ENCODE results near the gene C10orf71. TPM values are rescaled to one million over a fixed set of nuclear protein-coding genes. Genes with fewer than 3 reads are reported as not detected.

C10orf71 gene
- total RNA-seq, 1 donor from 2014 or later = not detected

DNA sequence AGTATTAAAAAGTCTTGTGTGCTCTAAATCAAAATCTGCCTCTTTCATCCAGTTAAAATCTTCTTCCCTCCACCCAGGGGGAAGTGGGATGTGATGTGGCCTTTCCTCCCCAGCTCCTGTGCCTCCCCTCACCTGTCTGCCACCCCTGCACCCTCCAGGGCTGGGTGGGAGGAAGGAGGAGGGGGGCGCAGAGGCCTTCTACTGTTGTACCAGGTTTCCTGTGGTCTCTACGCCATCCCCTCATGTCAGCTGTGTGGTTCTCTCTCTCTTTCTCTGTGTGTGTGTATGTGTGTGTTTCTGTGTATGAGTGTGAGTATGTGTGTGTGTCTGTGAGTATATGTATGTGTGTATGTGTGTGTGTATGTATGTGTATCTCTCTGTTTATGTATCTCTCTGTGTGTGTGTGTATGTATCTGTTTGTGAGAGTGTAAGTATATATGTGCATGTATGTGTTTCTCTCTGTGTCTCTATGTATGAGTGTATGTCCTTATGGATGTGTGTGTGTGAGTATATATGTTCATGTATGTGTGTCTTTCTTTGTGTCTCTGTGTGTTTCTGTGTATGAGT, 45.5 kb upstream of the C10orf71 start:
- Histone ChIP-seq H3K4me2 (ENCODE audit: low read length) (no peak overlapping the region), H3K4me3 (ENCODE audit: insufficient read depth, low read depth, low read length) (no peak overlapping the region), H3K9me3 (ENCODE audit: insufficient read depth, low read depth, low read length) (no peaks in the 10 kb centered on the region), H2AFZ (ENCODE audit: low read depth, low read length) (no peak overlapping the region), H3K4me1 (ENCODE audit: insufficient read depth, low read length) (no peaks in the 10 kb centered on the region), H3K79me2 (ENCODE audit: insufficient read depth, low read length) (no peaks in the 10 kb centered on the region), H3K27me3 (ENCODE audit: insufficient read depth, low read length) (no peaks in the 10 kb centered on the region), H3K36me3 (ENCODE audit: insufficient read depth, low read length) (no peaks in the 10 kb centered on the region), H3K9ac (ENCODE audit: low read length) (no peak overlapping the region), H3K27ac (ENCODE audit: low read depth, low read length) (no peak overlapping the region), H4K20me1 (ENCODE audit: insufficient read depth, low read length) (no peaks in the 10 kb centered on the region)
- H3K36me3 Mint-ChIP-seq (ENCODE audit: low read depth, unreplicated experiment) = no peaks in the 10 kb centered on the region
- H3K9me3 Mint-ChIP-seq (ENCODE audit: unreplicated experiment) = no peaks in the 10 kb centered on the region
- peaks cover 6% of the 10 kb centered on the region for H3K27me3 Mint-ChIP-seq (ENCODE audit: low read depth, unreplicated experiment)
- no peak for TF ChIP-seq EZH2 (IDR thresholded peaks at IDR 0.05; ENCODE audit: insufficient read depth, low read length)
- TF ChIP-seq, protein P1, sequence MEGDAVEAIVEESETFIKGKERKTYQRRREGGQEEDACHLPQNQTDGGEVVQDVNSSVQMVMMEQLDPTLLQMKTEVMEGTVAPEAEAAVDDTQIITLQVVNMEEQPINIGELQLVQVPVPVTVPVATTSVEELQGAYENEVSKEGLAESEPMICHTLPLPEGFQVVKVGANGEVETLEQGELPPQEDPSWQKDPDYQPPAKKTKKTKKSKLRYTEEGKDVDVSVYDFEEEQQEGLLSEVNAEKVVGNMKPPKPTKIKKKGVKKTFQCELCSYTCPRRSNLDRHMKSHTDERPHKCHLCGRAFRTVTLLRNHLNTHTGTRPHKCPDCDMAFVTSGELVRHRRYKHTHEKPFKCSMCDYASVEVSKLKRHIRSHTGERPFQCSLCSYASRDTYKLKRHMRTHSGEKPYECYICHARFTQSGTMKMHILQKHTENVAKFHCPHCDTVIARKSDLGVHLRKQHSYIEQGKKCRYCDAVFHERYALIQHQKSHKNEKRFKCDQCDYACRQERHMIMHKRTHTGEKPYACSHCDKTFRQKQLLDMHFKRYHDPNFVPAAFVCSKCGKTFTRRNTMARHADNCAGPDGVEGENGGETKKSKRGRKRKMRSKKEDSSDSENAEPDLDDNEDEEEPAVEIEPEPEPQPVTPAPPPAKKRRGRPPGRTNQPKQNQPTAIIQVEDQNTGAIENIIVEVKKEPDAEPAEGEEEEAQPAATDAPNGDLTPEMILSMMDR (IDR thresholded peaks at IDR 0.05; ENCODE audit: insufficient read depth, low read depth, low read length) = no peak
- H3K27ac Mint-ChIP-seq (ENCODE audit: unreplicated experiment) = no peak overlapping the region
- FAIRE-seq = no peak
- no peak overlapping the region for H3K4me3 Mint-ChIP-seq (ENCODE audit: unreplicated experiment)
- no peak for DNase-seq (ENCODE audit: low read depth)
- H3K4me1 Mint-ChIP-seq (ENCODE audit: low read depth, unreplicated experiment) = no peaks in the 10 kb centered on the region

DNA sequence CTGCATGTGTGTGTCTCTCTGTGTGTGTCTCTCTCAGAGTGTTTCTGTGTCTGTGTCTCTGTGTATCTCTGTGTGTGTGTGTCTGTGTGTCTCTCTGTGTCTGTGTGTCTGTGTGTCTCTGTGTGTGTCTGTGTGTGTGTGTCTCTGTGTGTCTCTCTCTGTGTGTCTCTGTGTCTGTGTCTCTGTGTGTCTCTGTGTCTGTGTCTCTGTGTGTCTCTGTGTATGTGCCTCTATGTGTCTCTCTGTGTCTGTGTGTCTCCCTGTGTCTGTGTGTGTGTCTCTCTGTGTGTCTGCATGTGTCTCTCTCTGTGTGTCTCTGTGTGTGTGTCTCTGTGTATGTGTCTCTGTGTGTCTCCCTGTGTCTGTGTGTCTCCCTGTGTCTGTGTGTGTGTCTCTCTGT, 44.8 kb upstream of the C10orf71 start:
- no peak overlapping the region for H3K4me3 ChIP-seq (ENCODE audit: insufficient read depth, low read depth, low read length)
- H3K27me3 ChIP-seq (ENCODE audit: insufficient read depth, low read length) = no peaks in the 10 kb centered on the region
- TF ChIP-seq, protein P1 (IDR thresholded peaks at IDR 0.05; ENCODE audit: insufficient read depth, low read depth, low read length) = no peak
- no peak for TF ChIP-seq EZH2 (IDR thresholded peaks at IDR 0.05; ENCODE audit: insufficient read depth, low read length)
- H3K4me3 Mint-ChIP-seq (ENCODE audit: unreplicated experiment) = no peak overlapping the region
- no peaks in the 10 kb centered on the region for H3K36me3 ChIP-seq (ENCODE audit: insufficient read depth, low read length)
- no peak overlapping the region for H3K4me2 ChIP-seq (ENCODE audit: low read length)
- DNase-seq (ENCODE audit: low read depth) (no peak), FAIRE-seq (no peak)
- H3K36me3 Mint-ChIP-seq (ENCODE audit: low read depth, unreplicated experiment) = no peaks in the 10 kb centered on the region
- H3K9me3 Mint-ChIP-seq (ENCODE audit: unreplicated experiment) = no peaks in the 10 kb centered on the region
- H3K4me1 ChIP-seq (ENCODE audit: insufficient read depth, low read length) = no peaks in the 10 kb centered on the region
- peaks cover 8% of the 10 kb centered on the region for H3K27me3 Mint-ChIP-seq (ENCODE audit: low read depth, unreplicated experiment)
- H3K79me2 ChIP-seq (ENCODE audit: insufficient read depth, low read length) = no peaks in the 10 kb centered on the region
- H3K9me3 ChIP-seq (ENCODE audit: insufficient read depth, low read depth, low read length) = no peaks in the 10 kb centered on the region
- no peak overlapping the region for H3K9ac ChIP-seq (ENCODE audit: low read length)
- H3K4me1 Mint-ChIP-seq (ENCODE audit: low read depth, unreplicated experiment) = no peaks in the 10 kb centered on the region
- no peak overlapping the region for H2AFZ ChIP-seq (ENCODE audit: low read depth, low read length)
- no peak overlapping the region for H3K27ac ChIP-seq (ENCODE audit: low read depth, low read length)
- H3K27ac Mint-ChIP-seq (ENCODE audit: unreplicated experiment) = no peak overlapping the region
- no peaks in the 10 kb centered on the region for H4K20me1 ChIP-seq (ENCODE audit: insufficient read depth, low read length)

DNA sequence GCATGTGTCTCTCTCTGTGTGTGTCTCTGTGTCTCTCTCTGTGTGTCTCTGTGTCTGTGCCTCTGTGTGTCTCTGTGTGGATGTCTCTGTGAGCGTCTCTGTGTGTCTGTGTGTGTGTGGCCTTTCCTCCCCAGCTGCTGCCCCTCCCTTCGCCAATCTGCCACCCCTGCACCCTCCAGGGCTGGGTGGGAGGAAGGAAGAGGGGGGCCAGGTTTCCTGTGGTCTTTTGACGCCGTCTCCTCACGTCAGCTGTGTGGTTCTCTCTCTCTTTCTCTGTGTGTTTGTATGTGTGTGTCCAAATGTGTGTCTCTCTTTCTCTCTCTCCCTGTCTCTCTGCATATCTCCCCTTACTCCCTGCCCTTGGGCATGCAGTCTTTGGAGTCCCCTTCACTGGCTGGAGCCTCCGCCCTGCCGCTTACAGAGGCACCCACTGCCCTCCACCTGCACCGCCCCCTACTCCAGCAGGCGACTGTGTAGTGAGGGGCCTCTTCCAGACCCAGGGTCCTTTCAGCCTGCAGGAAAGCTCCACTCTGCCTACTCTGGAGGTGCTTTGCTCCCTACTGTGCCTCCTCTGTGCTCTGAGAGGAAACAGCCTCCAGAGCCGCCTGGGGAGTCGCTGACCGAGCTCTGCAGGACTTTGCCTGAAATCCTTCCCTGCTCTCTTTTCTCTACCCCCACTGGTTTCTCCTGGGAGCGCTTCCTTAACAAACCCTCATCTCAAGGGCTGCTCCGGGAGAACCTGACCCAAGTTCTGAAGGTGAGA, 44.2 kb upstream of the C10orf71 start:
- H3K36me3 Mint-ChIP-seq (ENCODE audit: low read depth, unreplicated experiment) = no peaks in the 10 kb centered on the region

More for the DNA sequence above, 44.2 kb upstream of the C10orf71 start:
- Histone ChIP-seq H3K9ac (ENCODE audit: low read length) (no peak overlapping the region), H3K4me3 (ENCODE audit: insufficient read depth, low read depth, low read length) (no peak overlapping the region), H3K9me3 (ENCODE audit: insufficient read depth, low read depth, low read length) (peaks cover 2% of the 10 kb centered on the region), H3K4me2 (ENCODE audit: low read length) (no peak overlapping the region), H3K36me3 (ENCODE audit: insufficient read depth, low read length) (no peaks in the 10 kb centered on the region), H3K79me2 (ENCODE audit: insufficient read depth, low read length) (no peaks in the 10 kb centered on the region), H3K4me1 (ENCODE audit: insufficient read depth, low read length) (no peaks in the 10 kb centered on the region), H4K20me1 (ENCODE audit: insufficient read depth, low read length) (no peaks in the 10 kb centered on the region), H2AFZ (ENCODE audit: low read depth, low read length) (no peak overlapping the region), H3K27me3 (ENCODE audit: insufficient read depth, low read length) (no peaks in the 10 kb centered on the region), H3K27ac (ENCODE audit: low read depth, low read length) (no peak overlapping the region)
- Mint-ChIP-seq H3K4me1 (ENCODE audit: low read depth, unreplicated experiment) (no peaks in the 10 kb centered on the region), H3K9me3 (ENCODE audit: unreplicated experiment) (no peaks in the 10 kb centered on the region), H3K4me3 (ENCODE audit: unreplicated experiment) (no peak overlapping the region), H3K27me3 (ENCODE audit: low read depth, unreplicated experiment) (peaks cover 8% of the 10 kb centered on the region), H3K27ac (ENCODE audit: unreplicated experiment) (no peak overlapping the region)
- TF ChIP-seq, protein P1 (IDR thresholded peaks at IDR 0.05; ENCODE audit: insufficient read depth, low read depth, low read length) = no peak
- no peak for TF ChIP-seq EZH2 (IDR thresholded peaks at IDR 0.05; ENCODE audit: insufficient read depth, low read length)
- no peak for DNase-seq (ENCODE audit: low read depth)
- no peak for FAIRE-seq

Data from astrocyte (in vitro differentiated cells and primary cell).